Measurements from ENCODE around the gene TSC2.
"Not testable (repeated sequence)": the region's sequence is repeated elsewhere in the genome, so short reads cannot be mapped to it uniquely, and the experiment has no call there.

DNA sequence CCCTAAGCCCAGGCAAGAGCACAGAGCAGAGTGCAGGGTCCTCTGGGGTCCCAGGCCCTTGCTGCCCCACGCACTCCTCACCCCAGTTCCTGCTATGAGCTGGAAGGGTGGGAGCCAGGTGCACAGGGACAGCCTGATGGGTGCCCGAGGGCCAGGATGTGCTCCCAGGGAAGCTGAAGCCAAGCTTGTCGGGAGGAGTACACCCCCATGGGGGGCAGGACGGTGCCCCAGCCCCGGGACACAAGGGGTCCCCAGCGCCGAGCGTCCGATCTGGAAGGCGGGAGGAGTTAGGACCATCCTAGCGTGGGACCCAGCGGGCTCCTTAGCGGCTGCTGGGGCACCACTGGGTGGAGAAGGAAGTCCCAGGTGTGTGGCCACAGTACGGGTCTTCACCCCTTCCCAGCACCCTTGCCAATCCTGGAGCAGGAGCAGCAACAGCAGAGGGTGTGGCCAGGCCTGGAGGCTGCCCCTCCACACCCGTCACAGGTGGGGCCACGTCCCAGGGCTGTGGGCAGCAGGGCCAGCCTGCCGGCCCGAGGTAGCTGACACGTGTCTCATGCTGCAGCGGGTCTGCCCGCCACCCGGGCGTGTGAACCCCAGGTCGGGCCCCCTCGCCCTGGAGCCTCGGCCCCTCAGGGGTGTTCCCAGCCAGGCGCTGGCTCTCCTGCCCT is 76.1 kb downstream of the TSC2 start:
- TF ChIP-seq, protein P1, sequence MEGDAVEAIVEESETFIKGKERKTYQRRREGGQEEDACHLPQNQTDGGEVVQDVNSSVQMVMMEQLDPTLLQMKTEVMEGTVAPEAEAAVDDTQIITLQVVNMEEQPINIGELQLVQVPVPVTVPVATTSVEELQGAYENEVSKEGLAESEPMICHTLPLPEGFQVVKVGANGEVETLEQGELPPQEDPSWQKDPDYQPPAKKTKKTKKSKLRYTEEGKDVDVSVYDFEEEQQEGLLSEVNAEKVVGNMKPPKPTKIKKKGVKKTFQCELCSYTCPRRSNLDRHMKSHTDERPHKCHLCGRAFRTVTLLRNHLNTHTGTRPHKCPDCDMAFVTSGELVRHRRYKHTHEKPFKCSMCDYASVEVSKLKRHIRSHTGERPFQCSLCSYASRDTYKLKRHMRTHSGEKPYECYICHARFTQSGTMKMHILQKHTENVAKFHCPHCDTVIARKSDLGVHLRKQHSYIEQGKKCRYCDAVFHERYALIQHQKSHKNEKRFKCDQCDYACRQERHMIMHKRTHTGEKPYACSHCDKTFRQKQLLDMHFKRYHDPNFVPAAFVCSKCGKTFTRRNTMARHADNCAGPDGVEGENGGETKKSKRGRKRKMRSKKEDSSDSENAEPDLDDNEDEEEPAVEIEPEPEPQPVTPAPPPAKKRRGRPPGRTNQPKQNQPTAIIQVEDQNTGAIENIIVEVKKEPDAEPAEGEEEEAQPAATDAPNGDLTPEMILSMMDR (IDR thresholded peaks at IDR 0.05; ENCODE audit: low read length), result not testable (repeated sequence)
- not testable (repeated sequence) for TF ChIP-seq EZH2 (IDR thresholded peaks at IDR 0.05; ENCODE audit: borderline replicate concordance, low read length)
